ENCODE measurements around the gene OTUD5.
A peak's percentile ranks its signal among the peaks of the same experiment; 100 is the strongest.

GRCh38 chrX:48897625-48898306, 59.6 kb downstream of the OTUD5 start, which contains the start of the genes PQBP1 and TIMM17B:
- TF ChIP-seq CTCF (IDR thresholded peaks at IDR 0.05) (no peak), POLR2A (IDR thresholded peaks at IDR 0.05; ENCODE audit: low read depth) (peak; percentile 27), POLR2AphosphoS5 (IDR thresholded peaks at IDR 0.05) (peak; percentile 79 to 93), EP300 (IDR thresholded peaks at IDR 0.05) (no peak)

All from esophagus muscularis mucosa (tissue), 4 donors.